A549 treated with GW870086 at 1 μM for 4 hours (cell line): Measurements from ENCODE around the gene LSM8. TPM values are rescaled to one million over a fixed set of nuclear protein-coding genes. Genes with fewer than 3 reads are reported as not detected.

Experiments
- total RNA-seq: library from RNA; stranded (reverse); fragments of 200-300 nt; extraction: Qiagen RNA extraction; gene quantifications from 5 replicates; pipeline ENCODE4 v1.2.3, GENCODE V29; 2022; ENCODE audit warnings: low read depth

Gene LSM8
- total RNA-seq: 39.2 to 56.0 TPM (median 44.1 TPM) in 5 replicates

DNA sequence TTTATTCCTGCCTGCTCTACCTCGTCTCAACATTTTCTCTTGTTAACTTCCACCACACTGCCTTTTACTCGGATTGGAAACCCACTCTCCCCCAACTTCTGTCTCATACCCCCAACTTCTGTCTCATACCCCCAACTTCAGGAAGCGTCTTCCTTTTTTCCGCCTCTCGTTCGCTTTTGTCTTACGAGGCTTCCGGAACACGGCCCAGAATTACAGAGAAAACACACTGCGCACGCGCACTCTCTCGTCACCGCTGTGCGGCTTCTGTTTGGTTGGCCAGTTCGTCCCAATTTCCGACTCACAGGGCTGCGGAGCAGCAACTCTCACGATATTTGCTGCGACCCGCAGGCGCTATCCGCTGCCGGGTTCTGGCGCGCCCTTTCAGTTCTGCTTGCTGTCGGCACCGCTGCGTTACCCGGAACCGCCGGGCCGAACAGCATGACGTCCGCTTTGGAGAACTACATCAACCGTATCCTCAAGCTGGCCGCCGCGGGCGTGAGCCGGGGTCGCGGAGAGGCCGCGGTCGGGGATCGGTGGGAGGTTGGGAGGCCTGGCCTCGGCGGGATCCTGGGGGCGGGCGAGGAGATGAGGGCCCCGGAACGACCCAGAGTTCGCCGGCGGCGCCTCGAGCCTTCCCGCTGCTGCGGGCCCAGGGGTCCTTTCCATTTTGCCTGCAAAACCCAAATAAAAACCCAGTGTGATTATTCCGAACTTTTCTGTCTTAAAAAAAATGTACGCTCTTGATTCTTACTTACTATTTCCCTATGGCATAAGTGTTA is at the start of gene LSM8:
Gene LSM8 (plus strand): TSS at position 379 of the 779 bp plus-strand sequence. CDS start 60 bp downstream, at position 439.

DNA sequence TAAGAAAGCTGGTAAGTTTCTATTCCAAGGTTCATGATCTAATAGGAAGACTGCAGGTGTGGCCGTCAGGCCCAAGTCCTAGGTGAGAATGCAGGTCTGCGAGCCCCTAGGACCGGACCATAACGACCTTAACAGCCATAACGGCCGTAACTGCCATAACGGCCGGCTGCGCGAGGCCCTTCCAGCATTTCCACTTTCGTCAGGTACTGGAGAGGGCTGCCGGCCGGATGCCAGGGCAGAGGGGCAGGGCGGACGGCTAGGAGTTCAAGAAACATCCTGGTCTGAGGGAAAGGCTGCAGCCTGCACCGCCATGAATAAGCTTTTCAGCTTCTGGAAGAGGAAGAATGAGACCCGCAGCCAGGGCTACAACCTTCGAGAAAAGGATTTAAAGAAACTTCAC is 40.6 kb downstream of the LSM8 start, which contains the start of gene ANKRD7:
Gene ANKRD7 (plus strand): TSS at position 184 of the 400 bp plus-strand sequence. CDS start 127 bp downstream, at position 311.

Other genes with a start within 250 kb of the LSM8 start
- 0.21 to 0.41 TPM (median 0.23 TPM) in 3 of 5 replicates, not detected in the others for gene ANKRD7, start 40.5 kb downstream of the LSM8 start, total RNA-seq